D721Med (cell line): ENCODE results near the gene OXLD1.

Source experiments
- DNase-seq: peaks from one replicate; pipeline ENCODE4 v3.0.0; 2011; ENCODE audit warnings: low spot score; ENCODE audit not compliant: insufficient read length
- FAIRE-seq: peaks from 2 replicates; lab custom pipeline; 2011; peaks lifted over from hg19 to GRCh38; lab: Jason Lieb, UNC
- TF ChIP-seq, protein P1 (sequence below): IDR thresholded peaks from 2 replicates; pipeline ENCODE4 v1.5.1; 2012; ENCODE audit warnings: mild to moderate bottlenecking, control low read depth; ENCODE audit not compliant: insufficient read depth; ENCODE audit errors: missing control alignments

OXLD1 gene

DNA sequence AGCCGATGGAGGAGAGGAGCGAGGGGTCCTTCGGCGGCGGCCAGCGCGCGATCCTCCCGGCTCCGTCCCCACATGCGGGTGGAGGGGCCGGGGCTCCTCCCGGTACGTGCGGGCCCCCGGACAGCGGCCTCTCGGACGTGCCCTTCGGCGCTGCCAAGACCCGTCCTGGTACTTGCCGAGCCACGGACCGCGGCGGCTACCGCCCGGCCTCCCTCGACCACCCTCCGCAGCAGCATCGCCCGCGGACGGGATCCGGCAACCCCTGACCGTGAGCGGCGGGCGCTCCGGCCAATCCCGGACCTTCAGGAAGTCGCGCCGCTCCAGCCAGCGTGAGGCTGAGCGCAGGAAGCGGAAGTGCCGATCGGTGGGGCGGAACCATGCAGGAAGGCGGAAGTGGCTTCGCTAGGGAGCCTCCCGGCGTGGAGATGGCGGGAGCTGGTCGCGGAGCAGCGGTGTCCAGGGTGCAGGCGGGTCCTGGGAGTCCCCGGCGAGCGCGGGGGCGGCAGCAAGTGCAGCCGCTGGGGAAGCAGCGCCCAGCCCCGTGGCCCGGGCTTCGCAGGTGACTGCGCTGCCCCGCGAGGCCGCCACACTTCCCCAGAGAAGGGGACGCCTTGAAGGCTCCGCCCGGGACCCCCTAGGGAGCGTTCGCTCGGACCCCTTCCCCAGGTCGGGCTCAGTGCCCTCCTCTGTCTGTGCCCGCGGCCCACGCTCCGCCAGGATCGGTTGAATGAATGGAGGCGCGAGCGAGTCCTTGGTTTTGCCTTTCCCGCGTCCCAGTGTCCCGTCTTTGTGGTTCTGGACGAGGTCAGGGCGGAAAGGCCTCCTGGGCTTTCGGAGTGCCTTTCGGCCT is at the start of gene OXLD1, which contains the start of gene CCDC137:
TSS of gene OXLD1 (minus strand) at position 264 of the 850 bp plus-strand sequence. CDS start at position 236, 28 bp downstream.
TSS of gene CCDC137 (plus strand) at position 396 of the 850 bp plus-strand sequence. CDS start at position 426, 30 bp downstream.
- TF ChIP-seq, protein P1, sequence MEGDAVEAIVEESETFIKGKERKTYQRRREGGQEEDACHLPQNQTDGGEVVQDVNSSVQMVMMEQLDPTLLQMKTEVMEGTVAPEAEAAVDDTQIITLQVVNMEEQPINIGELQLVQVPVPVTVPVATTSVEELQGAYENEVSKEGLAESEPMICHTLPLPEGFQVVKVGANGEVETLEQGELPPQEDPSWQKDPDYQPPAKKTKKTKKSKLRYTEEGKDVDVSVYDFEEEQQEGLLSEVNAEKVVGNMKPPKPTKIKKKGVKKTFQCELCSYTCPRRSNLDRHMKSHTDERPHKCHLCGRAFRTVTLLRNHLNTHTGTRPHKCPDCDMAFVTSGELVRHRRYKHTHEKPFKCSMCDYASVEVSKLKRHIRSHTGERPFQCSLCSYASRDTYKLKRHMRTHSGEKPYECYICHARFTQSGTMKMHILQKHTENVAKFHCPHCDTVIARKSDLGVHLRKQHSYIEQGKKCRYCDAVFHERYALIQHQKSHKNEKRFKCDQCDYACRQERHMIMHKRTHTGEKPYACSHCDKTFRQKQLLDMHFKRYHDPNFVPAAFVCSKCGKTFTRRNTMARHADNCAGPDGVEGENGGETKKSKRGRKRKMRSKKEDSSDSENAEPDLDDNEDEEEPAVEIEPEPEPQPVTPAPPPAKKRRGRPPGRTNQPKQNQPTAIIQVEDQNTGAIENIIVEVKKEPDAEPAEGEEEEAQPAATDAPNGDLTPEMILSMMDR, result no peak
- FAIRE-seq, result no peak

DNA sequence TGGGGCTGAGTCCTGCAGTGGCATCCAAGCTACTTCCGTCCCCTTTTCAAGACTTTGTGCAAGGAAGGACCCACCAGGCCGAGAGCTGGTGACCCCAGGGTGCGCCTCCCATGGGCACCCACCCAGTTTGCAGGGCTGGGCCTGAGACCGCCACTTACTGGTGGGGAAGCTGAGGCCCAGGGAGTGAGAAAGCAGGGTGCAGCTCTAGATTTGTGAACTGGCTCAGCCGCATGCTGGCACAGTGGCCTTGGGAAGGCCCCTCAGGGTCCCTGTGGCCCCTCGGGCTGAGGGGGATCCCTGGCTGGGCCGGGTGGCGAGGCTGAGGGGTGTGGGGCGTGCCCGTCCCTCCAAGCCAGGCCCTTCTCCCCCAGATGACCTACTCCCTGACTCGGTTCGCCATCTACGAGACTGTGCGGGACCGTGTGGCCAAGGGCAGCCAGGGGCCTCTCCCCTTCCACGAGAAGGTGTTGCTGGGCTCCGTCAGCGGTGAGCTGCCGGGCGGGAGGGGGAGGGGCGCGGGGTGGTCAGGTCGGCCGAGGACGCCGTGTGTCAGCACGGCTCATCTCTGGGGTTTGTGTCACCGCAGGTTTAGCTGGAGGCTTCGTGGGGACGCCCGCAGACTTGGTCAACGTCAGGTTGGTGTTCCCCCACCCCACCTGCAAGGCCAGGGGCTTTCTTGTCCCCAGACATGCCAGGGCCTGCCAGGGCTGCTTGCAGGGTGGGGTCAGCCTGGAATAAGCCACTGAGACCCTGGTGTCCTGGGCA is 48.9 kb upstream of the OXLD1 start:
- no peak for FAIRE-seq
- TF ChIP-seq, protein P1, result no peak

More for the DNA sequence above, at the start of gene OXLD1, which contains the start of gene CCDC137:
- peak; percentile 98 for DNase-seq

DNA sequence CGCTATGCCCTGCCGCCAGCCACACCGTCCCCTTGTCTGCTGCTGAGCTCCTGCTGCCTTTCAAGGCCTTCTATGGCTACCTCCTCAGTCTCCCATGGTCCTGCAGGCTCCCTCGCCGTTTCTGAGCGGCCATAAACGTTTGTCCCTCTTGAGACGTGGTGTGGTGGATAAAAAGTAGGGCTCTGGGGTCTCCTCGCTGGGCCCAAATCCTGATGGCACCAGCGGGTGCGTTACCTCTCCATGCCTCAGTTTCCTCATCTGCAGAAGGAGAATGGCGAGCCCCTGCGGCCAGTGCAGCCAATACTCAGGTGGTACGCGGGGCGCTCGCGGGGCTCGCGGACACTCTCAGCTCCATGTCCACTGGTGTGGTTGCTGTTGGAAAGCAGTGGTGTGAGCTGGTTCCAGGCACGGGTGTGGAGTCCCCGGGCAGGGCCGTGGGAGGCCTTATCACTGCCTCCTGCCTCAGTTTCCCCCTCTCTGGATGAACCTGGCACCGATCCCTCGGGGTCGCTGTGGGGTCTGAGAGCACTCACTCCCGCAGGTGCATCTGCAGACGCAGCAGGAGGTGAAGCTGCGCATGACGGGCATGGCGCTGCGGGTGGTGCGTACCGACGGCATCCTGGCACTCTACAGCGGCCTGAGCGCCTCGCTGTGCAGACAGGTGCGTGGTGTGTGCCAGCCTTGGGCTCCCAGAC is 48.2 kb upstream of the OXLD1 start:
- FAIRE-seq, result no peak
- TF ChIP-seq, protein P1, result no peak

More for the DNA sequence above, 48.9 kb upstream of the OXLD1 start:
- DNase-seq, result no peak

DNA sequence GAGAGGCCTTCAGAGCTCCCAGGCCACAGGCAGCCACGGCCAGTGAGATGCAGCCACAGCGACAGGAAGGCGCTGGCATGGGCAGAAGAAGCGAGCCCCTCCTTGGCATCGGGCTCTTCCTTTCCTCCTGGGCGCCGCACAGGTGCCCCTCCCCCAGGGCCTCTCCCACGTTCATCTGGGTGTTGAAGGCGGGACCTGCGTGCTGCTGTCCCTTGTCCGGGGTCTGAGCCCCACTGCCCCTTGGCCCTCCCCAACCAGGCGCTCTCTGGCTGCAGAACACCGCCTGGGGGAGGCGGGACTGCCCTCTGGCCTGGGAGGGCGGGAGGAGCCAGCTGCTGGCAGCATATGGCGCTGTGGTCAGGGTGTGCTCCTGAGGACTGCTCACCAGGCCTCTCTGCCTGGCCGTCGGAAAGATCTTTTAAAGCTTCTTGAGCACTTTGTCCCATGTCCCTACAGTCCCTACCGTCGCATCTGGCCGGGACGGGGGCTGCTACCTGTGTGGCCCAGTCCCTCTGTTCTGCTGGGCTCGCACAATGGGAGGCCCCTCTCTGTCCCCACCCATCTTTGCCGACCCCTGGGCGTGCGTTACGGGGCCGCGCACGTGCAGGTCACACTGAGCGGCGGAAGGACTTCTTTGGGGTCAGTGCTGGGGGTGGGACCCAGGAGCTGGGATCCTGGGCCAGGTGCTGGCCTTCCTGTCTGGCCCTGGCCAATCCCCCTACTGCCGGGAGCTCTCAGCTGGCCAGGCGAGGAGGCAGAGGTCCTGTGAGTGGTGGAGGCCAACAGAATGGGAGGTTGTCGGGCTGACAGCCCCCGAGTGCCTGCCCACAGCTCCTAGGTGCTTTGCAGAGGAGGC is 47.4 kb upstream of the OXLD1 start:
- FAIRE-seq (no peak), DNase-seq (no peak)
- TF ChIP-seq, protein P1, result no peak

More for the DNA sequence above, 48.2 kb upstream of the OXLD1 start:
- DNase-seq, result no peak

DNA sequence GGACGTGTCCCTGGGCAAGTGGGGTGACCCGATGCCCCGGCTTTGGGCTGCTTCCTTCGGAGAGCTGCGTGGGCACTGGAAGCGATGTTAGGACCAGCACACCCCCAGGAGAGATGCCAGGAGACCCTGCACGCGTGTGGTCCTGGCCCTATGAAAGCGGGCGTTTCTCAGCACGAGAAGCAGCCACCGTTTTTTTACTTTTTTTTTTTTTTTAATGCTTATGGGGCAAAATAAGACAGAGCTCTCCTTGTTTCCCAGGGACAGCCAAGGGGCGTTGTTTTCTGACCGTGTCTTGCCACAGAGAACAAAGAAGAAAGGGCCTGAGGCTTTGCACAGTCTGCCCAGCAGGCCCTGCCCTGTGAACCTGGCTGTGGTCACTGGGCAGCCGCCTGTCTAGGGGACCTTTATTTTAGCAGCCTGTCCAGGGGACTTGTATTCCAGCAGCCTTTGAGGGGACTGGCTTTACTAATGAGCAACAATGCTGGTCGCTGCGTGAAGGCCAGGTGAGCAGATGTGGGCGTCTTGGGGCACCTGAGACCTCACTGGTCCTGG is 46.7 kb upstream of the OXLD1 start:
- DNase-seq, result no peak
- FAIRE-seq, result no peak
- TF ChIP-seq, protein P1, result no peak
